H9 (cell line): ENCODE results near the gene MARF1. TPM values are rescaled to one million over a fixed set of nuclear protein-coding genes. Genes with fewer than 3 reads are reported as not detected.

Experiments
- DNase-seq: peaks from one replicate; pipeline ENCODE4 v3.0.0-alpha.2; 2017
- H2AFZ ChIP-seq: one replicate; pipeline ENCODE4 v1.6.1; 2013; ENCODE audit warnings: mild to moderate bottlenecking, low read length, control low read depth, moderate library complexity
- H2AK5ac ChIP-seq: 2 replicates; pipeline ENCODE4 v1.6.1; 2013; ENCODE audit warnings: low read length, control low read depth, mixed read lengths; ENCODE audit not compliant: insufficient read length
- H2BK120ac ChIP-seq: one replicate; pipeline ENCODE4 v1.6.1; 2013; ENCODE audit warnings: low read depth, mild to moderate bottlenecking, low read length, control low read depth, inconsistent platforms; ENCODE audit not compliant: poor library complexity, severe bottlenecking
- H2BK12ac ChIP-seq: 2 replicates; pipeline ENCODE4 v1.6.1; 2013; ENCODE audit warnings: low read length, control low read depth, mixed read lengths, low read depth; ENCODE audit not compliant: insufficient read length
- H2BK15ac ChIP-seq: 2 replicates; pipeline ENCODE4 v1.6.1; 2013; ENCODE audit warnings: low read depth, low read length, control low read depth
- H2BK20ac ChIP-seq: one replicate; pipeline ENCODE4 v1.6.1; 2013; ENCODE audit warnings: low read depth, mild to moderate bottlenecking, low read length, control low read depth, inconsistent platforms; ENCODE audit not compliant: poor library complexity, severe bottlenecking
- H2BK5ac ChIP-seq: 2 replicates; pipeline ENCODE4 v1.6.1; 2013; ENCODE audit warnings: low read length, control low read depth, mixed read lengths; ENCODE audit not compliant: insufficient read length
- H3K14ac ChIP-seq: 2 replicates; pipeline ENCODE4 v1.6.1; 2013; ENCODE audit warnings: low read length, control low read depth; ENCODE audit not compliant: insufficient read depth
- H3K18ac ChIP-seq: 2 replicates; pipeline ENCODE4 v1.6.1; 2013; ENCODE audit warnings: low read depth, mild to moderate bottlenecking, mixed read lengths, low read length, control low read depth; ENCODE audit not compliant: insufficient read length
- H3K23ac ChIP-seq: 2 replicates; pipeline ENCODE4 v1.6.1; 2013; ENCODE audit warnings: low read length, control low read depth, mixed read lengths, low read depth; ENCODE audit not compliant: insufficient read length
- H3K23me2 ChIP-seq: 2 replicates; pipeline ENCODE4 v1.6.1; 2013; ENCODE audit warnings: low read depth, mild to moderate bottlenecking, mixed read lengths, low read length, control low read depth; ENCODE audit not compliant: insufficient read length, poor library complexity, severe bottlenecking
- H3K27ac ChIP-seq: 2 replicates; pipeline ENCODE4 v1.5.1; 2013; ENCODE audit warnings: low read length, control low read depth, mixed read lengths, low read depth; ENCODE audit not compliant: insufficient read length
- H3K27me3 ChIP-seq: 2 replicates; pipeline ENCODE4 v1.6.1; 2013; ENCODE audit warnings: low read length, control low read depth, inconsistent platforms; ENCODE audit not compliant: insufficient read depth
- H3K4ac ChIP-seq: 2 replicates; pipeline ENCODE4 v1.6.1; 2013; ENCODE audit warnings: low read depth, mild to moderate bottlenecking, control low read depth, inconsistent platforms, low read length, moderate library complexity
- H3K4me1 ChIP-seq: 2 replicates; pipeline ENCODE4 v1.6.1; 2013; ENCODE audit warnings: low read length, control low read depth, inconsistent platforms; ENCODE audit not compliant: insufficient read depth
- H3K4me2 ChIP-seq: 2 replicates; pipeline ENCODE4 v1.6.1; 2013; ENCODE audit warnings: low read length, control low read depth, mixed read lengths; ENCODE audit not compliant: insufficient read length, insufficient read depth
- H3K56ac ChIP-seq: 2 replicates; pipeline ENCODE4 v1.6.1; 2013; ENCODE audit warnings: low read depth, mild to moderate bottlenecking, mixed read lengths, low read length, control low read depth; ENCODE audit not compliant: insufficient read length
- H3K79me1 ChIP-seq: 2 replicates; pipeline ENCODE4 v1.6.1; 2013; ENCODE audit warnings: low read depth, mild to moderate bottlenecking, moderate library complexity, low read length, control low read depth, inconsistent platforms; ENCODE audit not compliant: insufficient read depth, poor library complexity, severe bottlenecking
- H3K79me2 ChIP-seq: 2 replicates; pipeline ENCODE4 v1.6.1; 2013; ENCODE audit warnings: low read length, control low read depth, inconsistent platforms; ENCODE audit not compliant: insufficient read depth
- H3K9ac ChIP-seq: 2 replicates; pipeline ENCODE4 v1.6.1; 2013; ENCODE audit warnings: low read length, control low read depth, mixed read lengths; ENCODE audit not compliant: insufficient read length; ENCODE audit errors: extremely low read depth
- H3K9me3 ChIP-seq: one replicate; pipeline ENCODE4 v1.6.1; 2013; ENCODE audit warnings: low read depth, low read length, inconsistent platforms; ENCODE audit not compliant: control insufficient read depth
- H3T11ph ChIP-seq: one replicate; pipeline ENCODE4 v1.6.1; 2013; ENCODE audit warnings: mild to moderate bottlenecking, low read length, control low read depth, inconsistent platforms
- H4K20me1 ChIP-seq: one replicate; pipeline ENCODE4 v1.6.1; 2013; ENCODE audit not compliant: control insufficient read depth, insufficient read length, insufficient read depth
- H4K5ac ChIP-seq: 2 replicates; pipeline ENCODE4 v1.6.1; 2013; ENCODE audit warnings: low read depth, mild to moderate bottlenecking, mixed read lengths, low read length, control low read depth; ENCODE audit not compliant: insufficient read length
- H4K8ac ChIP-seq: replicated peaks from 2 replicates; pipeline ENCODE4 v1.6.1; 2013; ENCODE audit warnings: low read length, control low read depth, mixed read lengths, low read depth; ENCODE audit not compliant: insufficient read length
- H4K91ac ChIP-seq: 2 replicates; pipeline ENCODE4 v1.6.1; 2013; ENCODE audit warnings: low read depth, mild to moderate bottlenecking, moderate library complexity, mixed read lengths, low read length, control low read depth; ENCODE audit not compliant: insufficient read length
- H3K27ac Mint-ChIP-seq, 3 experiments: 2 replicates in 2 of 3; 3 replicates in 1 of 3; pipeline ENCODE4 v1.8.0; 2020 to 2021; ENCODE audit warnings: mixed read lengths in 3 of 3, mild to moderate bottlenecking in 1 of 3, moderate library complexity in 1 of 3
- H3K27me3 Mint-ChIP-seq: 2 replicates; pipeline ENCODE4 v1.8.0; 2021; ENCODE audit warnings: low read depth, mild to moderate bottlenecking, moderate library complexity, mixed read lengths
- H3K36me3 Mint-ChIP-seq, 3 experiments: 2 replicates in 2 of 3; 3 replicates in 1 of 3; pipeline ENCODE4 v1.8.0; 2020 to 2021; ENCODE audit warnings: low read depth in 3 of 3, mixed read lengths in 3 of 3; ENCODE audit not compliant: insufficient read depth in 1 of 3
- H3K4me1 Mint-ChIP-seq, 2 experiments: 2 replicates each; pipeline ENCODE4 v1.8.0; 2020; ENCODE audit warnings: mixed read lengths in 2 of 2
- H3K4me3 Mint-ChIP-seq, 2 experiments: 2 replicates in 1 of 2; 3 replicates in 1 of 2; pipeline ENCODE4 v1.8.0; 2020 to 2021; ENCODE audit warnings: mild to moderate bottlenecking in 2 of 2, mixed read lengths in 2 of 2, moderate library complexity in 1 of 2
- H3K9me3 Mint-ChIP-seq, 2 experiments: 2 replicates in 1 of 2; 3 replicates in 1 of 2; pipeline ENCODE4 v1.8.0; 2020; ENCODE audit warnings: mild to moderate bottlenecking in 2 of 2, mixed read lengths in 2 of 2, moderate library complexity in 1 of 2
- CTCF ChIP-seq: fragments of 200-600 bp; sonication (generic); conservative IDR thresholded peaks from 3 replicates; pipeline ENCODE4 v1.8.0; 2021; ENCODE audit warnings: antibody characterized with exemption, mild to moderate bottlenecking
- WGBS: extraction: QIAGEN DNeasy Blood & Tissue Kit; methylation state at CpG from one replicate; pipeline ENCODE4 v1.1.7; 2013; ENCODE audit warnings: missing lambda C conversion rate, low lambda C conversion rate, mixed read lengths; ENCODE audit not compliant: insufficient read length; ENCODE audit errors: extremely low coverage; 5-methylcytosine and 5-hydroxymethylcytosine counted together
- total RNA-seq: library from RNA; stranded (reverse); gene quantifications from 2 replicates; pipeline ENCODE4 v1.2.1, GENCODE V29; 2021

Gene MARF1
- total RNA-seq, 1 experiment from 2014 or later: 23.3 TPM

- Histone ChIP-seq H3K79me2 (no peaks in the 10 kb centered on the region), H2BK120ac (no peak overlapping the region), H3K56ac (no peak overlapping the region), H2BK5ac (no peak overlapping the region), H2AFZ (no peak overlapping the region), H3K79me1 (no peaks in the 10 kb centered on the region), H3K4ac (no peak overlapping the region), H3K27me3 (no peaks in the 10 kb centered on the region), H3K27ac (no peak overlapping the region), H4K8ac (no peak overlapping the region), H3K9ac (no peak overlapping the region), H2BK12ac (no peak overlapping the region), H4K20me1 (no peaks in the 10 kb centered on the region), H3K23me2 (no peaks in the 10 kb centered on the region), H3K23ac (no peak overlapping the region), H3K18ac (no peak overlapping the region), H3K4me2 (no peak overlapping the region), H3K14ac (no peak overlapping the region), H2BK20ac (no peak overlapping the region), H4K5ac (no peak overlapping the region), H2BK15ac (no peak overlapping the region), H3T11ph (no peak overlapping the region), H3K9me3 (no peaks in the 10 kb centered on the region), H4K91ac (no peak overlapping the region), H2AK5ac (no peak overlapping the region), H3K4me1 (peaks cover under 1% of the 10 kb centered on the region; the same call in 1 of the 2 replicates)
- Mint-ChIP-seq H3K27me3 (no peaks in the 10 kb centered on the region), H3K4me1 (peaks cover 9 to 12% of the 10 kb centered on the region in 2 experiments), H3K27ac (peak overlapping the region in 1 of 3 experiments; percentile 59; a peak in 3 of 7 replicates), H3K4me3 (no peak overlapping the region), H3K36me3 (peaks cover 13 to 22% (median 15%) of the 10 kb centered on the region in 3 experiments), H3K9me3 (no peaks in the 10 kb centered on the region; a peak in 1 of 5 replicates)
- no CpG with 5 or more reads among the region's 20 CpGs for WGBS
- TF ChIP-seq CTCF: no peak
- DNase-seq: no peak
Measured at GRCh38 chr16:15576960-15577958, 65.7 kb downstream of the MARF1 start.
